DOHH2 (cell line): Measurements from ENCODE around the gene EVPL.

ENCODE experiments used
- CTCF ChIP-seq: fragments of 200-600 bp; sonication (generic); IDR thresholded peaks from one replicate; pipeline ENCODE4 v1.5.1; 2014; ENCODE audit warnings: antibody characterized with exemption, mild to moderate bottlenecking, low read depth, low read length; ENCODE audit not compliant: poor library complexity, severe bottlenecking
- EZH2phosphoT487 ChIP-seq: fragments of 200-600 bp; sonication (generic); IDR thresholded peaks from 2 replicates; pipeline ENCODE4 v1.6.1; 2017; ENCODE audit warnings: borderline replicate concordance, mild to moderate bottlenecking, antibody characterized with exemption, low read length, moderate library complexity, mixed read lengths

- TF ChIP-seq EZH2phosphoT487, result no peak
- TF ChIP-seq CTCF, result no peak
These were observed 47.4 kb downstream of the EVPL start for GRCh38 chr17:75979705-75980187.
